Muscle layer of colon (tissue), 2 donors: ENCODE results near the gene ARHGAP27.
A peak's percentile ranks its signal among the peaks of the same experiment; 100 is the strongest.
"Not testable (repeated sequence)": the region's sequence is repeated elsewhere in the genome, so short reads cannot be mapped to it uniquely, and the experiment has no call there.

Source experiments
- H3K27ac ChIP-seq: one replicate; pipeline ENCODE4 v1.7.0; 2013; ENCODE audit warnings: low read depth, mild to moderate bottlenecking, low read length, moderate library complexity
- H3K27me3 ChIP-seq, 2 donors: one replicate each; pipeline ENCODE4 v1.7.0; 2013; ENCODE audit warnings: low read length in 2 of 2, mild to moderate bottlenecking in 2 of 2; ENCODE audit not compliant: insufficient read depth in 2 of 2, control insufficient read depth in 1 of 2
- H3K36me3 ChIP-seq: one replicate; pipeline ENCODE4 v1.7.0; 2013; ENCODE audit warnings: mild to moderate bottlenecking, low read length; ENCODE audit not compliant: insufficient read depth
- H3K4me1 ChIP-seq: one replicate; pipeline ENCODE4 v1.7.0; 2013; ENCODE audit warnings: mild to moderate bottlenecking, low read length; ENCODE audit not compliant: insufficient read depth
- H3K4me3 ChIP-seq, 2 donors: one replicate each; pipeline ENCODE4 v1.7.0; 2013; ENCODE audit warnings: low read length in 2 of 2, low read depth in 1 of 2, mild to moderate bottlenecking in 1 of 2, moderate library complexity in 1 of 2
- H3K9ac ChIP-seq: one replicate; pipeline ENCODE4 v1.7.0; 2013; ENCODE audit warnings: low read length
- H3K9me3 ChIP-seq: one replicate; pipeline ENCODE4 v1.7.0; 2013; ENCODE audit warnings: mild to moderate bottlenecking, low read length
- donor health status: abdominal sarcoma.
- donor health status: Adenocarcinoma of cecum.

Gene ARHGAP27, protein sequence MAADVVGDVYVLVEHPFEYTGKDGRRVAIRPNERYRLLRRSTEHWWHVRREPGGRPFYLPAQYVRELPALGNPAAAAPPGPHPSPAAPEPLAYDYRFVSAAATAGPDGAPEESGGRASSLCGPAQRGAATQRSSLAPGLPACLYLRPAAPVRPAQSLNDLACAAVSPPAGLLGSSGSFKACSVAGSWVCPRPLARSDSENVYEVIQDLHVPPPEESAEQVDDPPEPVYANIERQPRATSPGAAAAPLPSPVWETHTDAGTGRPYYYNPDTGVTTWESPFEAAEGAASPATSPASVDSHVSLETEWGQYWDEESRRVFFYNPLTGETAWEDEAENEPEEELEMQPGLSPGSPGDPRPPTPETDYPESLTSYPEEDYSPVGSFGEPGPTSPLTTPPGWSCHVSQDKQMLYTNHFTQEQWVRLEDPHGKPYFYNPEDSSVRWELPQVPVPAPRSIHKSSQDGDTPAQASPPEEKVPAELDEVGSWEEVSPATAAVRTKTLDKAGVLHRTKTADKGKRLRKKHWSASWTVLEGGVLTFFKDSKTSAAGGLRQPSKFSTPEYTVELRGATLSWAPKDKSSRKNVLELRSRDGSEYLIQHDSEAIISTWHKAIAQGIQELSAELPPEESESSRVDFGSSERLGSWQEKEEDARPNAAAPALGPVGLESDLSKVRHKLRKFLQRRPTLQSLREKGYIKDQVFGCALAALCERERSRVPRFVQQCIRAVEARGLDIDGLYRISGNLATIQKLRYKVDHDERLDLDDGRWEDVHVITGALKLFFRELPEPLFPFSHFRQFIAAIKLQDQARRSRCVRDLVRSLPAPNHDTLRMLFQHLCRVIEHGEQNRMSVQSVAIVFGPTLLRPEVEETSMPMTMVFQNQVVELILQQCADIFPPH

DNA sequence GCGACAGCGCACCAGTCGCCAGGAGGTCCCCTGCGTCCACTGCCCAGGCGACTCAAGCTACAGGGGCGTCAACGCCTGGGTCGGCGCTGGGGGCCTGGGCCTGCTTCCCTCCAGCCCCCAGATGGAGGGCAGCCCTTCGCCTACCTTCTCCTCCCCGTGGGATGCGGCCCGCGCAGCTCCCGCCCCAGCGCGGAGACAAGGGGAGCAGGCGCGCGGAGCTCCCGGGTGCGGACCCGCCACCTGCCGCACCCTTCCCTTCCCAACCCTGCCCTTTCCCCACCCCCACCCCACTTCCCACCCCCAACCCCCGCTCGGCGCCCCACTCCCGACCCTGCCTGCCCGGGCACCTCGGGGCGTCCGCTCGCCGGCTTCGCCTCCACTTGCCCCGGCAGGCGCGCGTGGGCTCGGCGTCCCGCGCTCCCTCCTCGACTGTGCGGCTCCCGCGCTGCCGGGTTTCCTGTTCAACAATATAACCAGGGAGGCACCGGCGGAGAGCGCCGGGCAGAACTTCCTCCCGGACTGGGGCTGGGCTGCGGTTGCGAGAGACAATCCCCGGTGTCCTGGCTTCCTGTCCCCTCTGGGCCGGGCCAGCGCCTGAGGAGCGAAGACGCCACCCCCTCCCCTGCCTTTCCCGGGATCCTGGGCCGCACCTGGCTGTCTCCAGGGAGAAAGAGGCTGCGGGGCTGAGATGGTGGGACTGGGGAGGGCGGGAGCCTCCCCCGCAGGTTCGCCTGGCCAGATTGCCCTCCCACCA lies at the start of gene ARHGAP27:
Gene ARHGAP27, minus strand, starts transcription at position 466 of the 754 bp plus-strand sequence. CDS start 2,591 bp downstream, outside the sequence.
- Histone ChIP-seq H3K4me3 (peak within 1 kb of the TSS; percentile 41 to 54), H3K27me3 (peaks cover 21 to 45% of the 10 kb centered on the region in 2 donors), H3K9me3 (no peaks in the 10 kb centered on the region), H3K27ac (peak within 1 kb of the TSS; percentile 24), H3K36me3 (no peaks in the 10 kb centered on the region), H3K4me1 (peaks cover 18% of the 10 kb centered on the region), H3K9ac (no peak within 1 kb of the TSS)

- H3K27ac ChIP-seq, H3K36me3 ChIP-seq, H3K9me3 ChIP-seq: not testable (repeated sequence)
Observed at GRCh38 chr17:45482317-45482716, 49.6 kb upstream of the ARHGAP27 start.

GRCh38 chr17:45475436-45475835 lies 42.8 kb upstream of the ARHGAP27 start:
- H3K4me3 ChIP-seq, H3K9me3 ChIP-seq, H3K27ac ChIP-seq, H3K36me3 ChIP-seq, H3K4me1 ChIP-seq, H3K9ac ChIP-seq, H3K27me3 ChIP-seq: not testable (repeated sequence)

More at GRCh38 chr17:45482317-45482716, 49.6 kb upstream of the ARHGAP27 start:
- not testable (repeated sequence) for H3K27me3 ChIP-seq, H3K9ac ChIP-seq, H3K4me1 ChIP-seq, H3K4me3 ChIP-seq

DNA sequence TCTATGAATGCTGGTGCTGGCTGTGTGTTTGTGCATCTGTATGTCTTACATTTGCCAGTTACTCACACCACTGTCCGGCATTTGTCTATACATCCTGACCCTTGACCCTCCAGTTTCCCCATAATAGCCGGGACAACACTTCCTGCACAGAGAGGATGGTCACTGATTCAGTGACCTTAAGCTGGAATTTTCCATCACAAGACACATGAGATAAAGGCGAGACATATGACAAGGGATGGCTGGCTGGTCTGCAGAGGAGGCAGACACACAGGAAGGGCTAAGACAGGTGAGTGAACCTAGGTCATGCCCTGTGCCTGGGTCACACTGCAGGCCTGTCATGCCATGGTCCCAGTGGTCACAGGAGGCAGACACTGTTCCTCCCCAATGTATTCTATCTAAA lies 39.6 kb upstream of the ARHGAP27 start:
- not testable (repeated sequence) for H3K27me3 ChIP-seq, H3K4me1 ChIP-seq, H3K9ac ChIP-seq, H3K27ac ChIP-seq, H3K36me3 ChIP-seq, H3K9me3 ChIP-seq, H3K4me3 ChIP-seq

GRCh38 chr17:45469204-45469563 lies 36.5 kb upstream of the ARHGAP27 start:
- H3K9ac ChIP-seq, H3K4me1 ChIP-seq, H3K27ac ChIP-seq, H3K4me3 ChIP-seq, H3K9me3 ChIP-seq, H3K27me3 ChIP-seq, H3K36me3 ChIP-seq: not testable (repeated sequence)

GRCh38 chr17:45468293-45469203 lies 35.9 kb upstream of the ARHGAP27 start:
- H3K4me3 ChIP-seq, H3K9ac ChIP-seq, H3K27ac ChIP-seq, H3K9me3 ChIP-seq, H3K27me3 ChIP-seq, H3K4me1 ChIP-seq, H3K36me3 ChIP-seq: not testable (repeated sequence)

GRCh38 chr17:45461524-45462327 lies 29.1 kb upstream of the ARHGAP27 start:
- H3K9me3 ChIP-seq, H3K27me3 ChIP-seq, H3K27ac ChIP-seq, H3K36me3 ChIP-seq, H3K4me3 ChIP-seq, H3K4me1 ChIP-seq, H3K9ac ChIP-seq: not testable (repeated sequence)

DNA sequence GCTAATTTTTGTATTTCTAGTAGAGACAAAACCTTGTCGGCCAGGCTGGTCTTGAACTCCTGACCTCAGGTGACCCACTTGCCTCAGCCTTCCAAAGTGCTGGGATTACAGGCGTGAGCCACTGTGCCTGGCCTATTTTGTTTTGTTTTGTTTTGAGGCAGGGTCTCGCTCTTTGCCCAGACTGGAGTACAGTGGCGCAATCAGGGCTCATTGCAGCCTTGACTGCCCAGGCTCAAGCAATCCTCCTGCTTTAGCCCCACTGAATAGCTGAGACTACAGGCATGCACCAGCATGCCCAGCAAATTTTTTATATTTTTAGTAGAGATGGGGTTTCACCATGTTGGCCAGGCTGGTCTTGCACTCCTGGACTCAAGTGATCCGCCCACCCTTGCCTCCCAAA lies 27.8 kb upstream of the ARHGAP27 start:
- not testable (repeated sequence) for H3K9me3 ChIP-seq, H3K4me1 ChIP-seq, H3K36me3 ChIP-seq, H3K27me3 ChIP-seq, H3K4me3 ChIP-seq, H3K9ac ChIP-seq, H3K27ac ChIP-seq

DNA sequence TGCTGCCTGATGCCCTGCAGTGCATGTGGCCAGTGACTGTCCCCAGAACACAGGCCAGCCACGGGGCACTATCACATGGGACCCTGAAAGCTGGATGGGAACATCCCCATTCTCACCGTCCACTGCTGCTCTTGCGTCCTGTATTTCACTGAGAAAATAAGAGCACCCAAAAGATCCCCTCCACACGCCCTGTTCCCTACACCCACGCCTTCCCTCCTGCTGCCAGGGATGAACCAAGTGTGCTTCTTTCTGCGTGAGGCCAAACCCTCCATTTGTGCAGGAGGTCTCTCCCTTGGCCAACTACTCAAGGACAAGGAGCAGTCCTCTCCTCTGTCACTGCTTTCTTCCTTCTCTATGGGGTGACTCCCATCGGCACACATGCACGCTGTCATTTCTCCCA lies 21.7 kb upstream of the ARHGAP27 start:
- H3K9ac ChIP-seq, H3K36me3 ChIP-seq, H3K9me3 ChIP-seq, H3K4me3 ChIP-seq, H3K4me1 ChIP-seq, H3K27ac ChIP-seq, H3K27me3 ChIP-seq: not testable (repeated sequence)

DNA sequence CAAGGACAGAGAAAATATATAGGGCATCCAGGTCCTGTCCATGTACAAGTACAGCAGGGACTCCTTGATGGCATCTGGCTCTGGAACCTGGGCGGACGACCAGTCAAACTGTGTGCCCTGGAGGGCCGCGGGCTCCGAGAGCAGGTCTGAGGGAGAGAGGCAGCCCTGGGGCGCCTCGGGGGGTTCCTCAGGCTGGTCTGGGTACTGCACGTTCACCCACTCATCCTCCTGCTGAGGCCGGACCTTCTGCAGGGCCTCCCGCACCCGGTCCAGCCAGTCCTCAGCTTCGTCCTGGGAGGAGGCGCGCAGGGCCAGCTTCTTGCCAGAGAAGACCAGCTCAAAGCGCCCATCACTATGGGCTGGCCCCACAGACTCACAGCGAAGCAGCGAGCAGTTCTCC lies 21.1 kb upstream of the ARHGAP27 start:
- not testable (repeated sequence) for H3K9ac ChIP-seq, H3K36me3 ChIP-seq, H3K4me3 ChIP-seq, H3K27me3 ChIP-seq, H3K27ac ChIP-seq, H3K4me1 ChIP-seq, H3K9me3 ChIP-seq
